AG09309 (cell line): ENCODE measurements around the gene PRM1.

ENCODE experiments used
- DNase-seq: peaks from one replicate; pipeline ENCODE4 v3.0.0-alpha.2; 2010; ENCODE audit warnings: low read depth
- H3K4me3 ChIP-seq: 2 replicates; pipeline ENCODE4 v1.5.1; 2011; ENCODE audit warnings: mild to moderate bottlenecking, low read depth, low read length, moderate library complexity; ENCODE audit not compliant: control insufficient read depth
- CTCF ChIP-seq: IDR thresholded peaks from 2 replicates; pipeline ENCODE4 v1.5.1; 2011; ENCODE audit warnings: mild to moderate bottlenecking, low read depth, low read length, inconsistent platforms; ENCODE audit not compliant: insufficient read depth, control insufficient read depth; ENCODE audit errors: missing control alignments

Gene PRM1

GRCh38 chr16:11280616-11281522 lies at the start of gene PRM1:
PRM1 (minus strand) TSS chr16:11281330; CDS start chr16:11281238, 92 bp downstream.
- no peak for DNase-seq
- TF ChIP-seq CTCF, result no peak
- H3K4me3 ChIP-seq, result no peak within 1 kb of the TSS

GRCh38 chr16:11330526-11331237 lies 49.6 kb upstream of the PRM1 start:
- no peak for DNase-seq
- TF ChIP-seq CTCF, result no peak
- no peak overlapping the region for H3K4me3 ChIP-seq

- no peak overlapping the region for H3K4me3 ChIP-seq
- DNase-seq, result no peak
- TF ChIP-seq CTCF, result no peak
These were observed 48.8 kb upstream of the PRM1 start for GRCh38 chr16:11329891-11330290.

GRCh38 chr16:11329071-11329491 lies 48.0 kb upstream of the PRM1 start:
- H3K4me3 ChIP-seq, result peak overlapping the region; percentile 31

GRCh38 chr16:11328172-11329070 lies 47.3 kb upstream of the PRM1 start:
- peak; percentile 80 for DNase-seq
- no peak for TF ChIP-seq CTCF
- H3K4me3 ChIP-seq, result peak overlapping the region; percentile 31

More at GRCh38 chr16:11329071-11329491, 48.0 kb upstream of the PRM1 start:
- DNase-seq, result no peak
- TF ChIP-seq CTCF, result no peak
